HEK293T (cell line): Measurements from ENCODE around the gene PRAC1.
A peak's percentile ranks its signal among the peaks of the same experiment; 100 is the strongest.

ENCODE experiments used
- CTCF ChIA-PET: fragments of 350-600 bp; formaldehyde crosslinking; extraction: SDS; loops from one replicate; lab custom pipeline; 2021; ENCODE audit warnings: antibody characterized with exemption, inconsistent platforms; lab: Yijun Ruan, JAX
- POLR2A ChIA-PET: fragments of 350-600 bp; formaldehyde crosslinking; extraction: SDS; loops from one replicate; lab custom pipeline; 2020; ENCODE audit warnings: antibody characterized with exemption, inconsistent platforms; lab: Yijun Ruan, JAX
- DNase-seq: peaks from one replicate; pipeline ENCODE4 v3.0.0; 2012; ENCODE audit warnings: mixed read lengths; ENCODE audit errors: extremely low spot score
- ARNT ChIP-seq: fragments of 450-650 bp; IDR thresholded peaks from 2 replicates; pipeline ENCODE4 v1.6.1; 2017; ENCODE audit warnings: mild to moderate bottlenecking
- BHLHE40 ChIP-seq: fragments of 450-650 bp; IDR thresholded peaks from 2 replicates; pipeline ENCODE4 v1.6.1; 2016; ENCODE audit warnings: mild to moderate bottlenecking, moderate library complexity, borderline replicate concordance
- CTBP1 ChIP-seq: fragments of 450-650 bp; IDR thresholded peaks from 2 replicates; pipeline ENCODE4 v1.6.1; 2016; ENCODE audit warnings: borderline replicate concordance
- ELF4 ChIP-seq: fragments of 450-650 bp; IDR thresholded peaks from 2 replicates; pipeline ENCODE4 v1.6.1; 2017; ENCODE audit warnings: antibody characterized with exemption
- FOXA1 ChIP-seq: fragments of 450-650 bp; IDR thresholded peaks from 2 replicates; pipeline ENCODE4 v1.6.1; 2016; ENCODE audit warnings: mild to moderate bottlenecking
- FOXK2 ChIP-seq: fragments of 450-650 bp; IDR thresholded peaks from 2 replicates; pipeline ENCODE4 v1.6.1; 2016; ENCODE audit warnings: mild to moderate bottlenecking
- FOXM1 ChIP-seq: fragments of 450-650 bp; IDR thresholded peaks from 2 replicates; pipeline ENCODE4 v1.6.1; 2017; ENCODE audit warnings: mild to moderate bottlenecking, borderline replicate concordance
- HDGF ChIP-seq: fragments of 450-650 bp; IDR thresholded peaks from 2 replicates; pipeline ENCODE4 v1.6.1; 2017; ENCODE audit warnings: antibody characterized with exemption, borderline replicate concordance
- L3MBTL2 ChIP-seq: fragments of 450-650 bp; conservative IDR thresholded peaks from 2 replicates; pipeline ENCODE4 v1.6.1; 2016; ENCODE audit warnings: mild to moderate bottlenecking
- LEF1 ChIP-seq: fragments of 450-650 bp; IDR thresholded peaks from 2 replicates; pipeline ENCODE4 v1.6.1; 2017; ENCODE audit warnings: mild to moderate bottlenecking, borderline replicate concordance
- NFRKB ChIP-seq: fragments of 450-650 bp; IDR thresholded peaks from 2 replicates; pipeline ENCODE4 v1.6.1; 2016; ENCODE audit warnings: mild to moderate bottlenecking, moderate library complexity
- SP1 ChIP-seq: fragments of 450-650 bp; IDR thresholded peaks from 2 replicates; pipeline ENCODE4 v1.6.1; 2017
- SUZ12 ChIP-seq: fragments of 450-650 bp; IDR thresholded peaks from 2 replicates; pipeline ENCODE4 v1.6.1; 2016; ENCODE audit warnings: mild to moderate bottlenecking
- TARDBP ChIP-seq: fragments of 450-650 bp; IDR thresholded peaks from 2 replicates; pipeline ENCODE4 v1.6.1; 2016
- ZNF384 ChIP-seq: fragments of 450-650 bp; IDR thresholded peaks from 2 replicates; pipeline ENCODE4 v1.6.1; 2016
- TF ChIP-seq, protein P1 (sequence below): fragments of 450-650 bp; IDR thresholded peaks from 2 replicates; pipeline ENCODE4 v1.6.1; 2016

PRAC1 gene

DNA sequence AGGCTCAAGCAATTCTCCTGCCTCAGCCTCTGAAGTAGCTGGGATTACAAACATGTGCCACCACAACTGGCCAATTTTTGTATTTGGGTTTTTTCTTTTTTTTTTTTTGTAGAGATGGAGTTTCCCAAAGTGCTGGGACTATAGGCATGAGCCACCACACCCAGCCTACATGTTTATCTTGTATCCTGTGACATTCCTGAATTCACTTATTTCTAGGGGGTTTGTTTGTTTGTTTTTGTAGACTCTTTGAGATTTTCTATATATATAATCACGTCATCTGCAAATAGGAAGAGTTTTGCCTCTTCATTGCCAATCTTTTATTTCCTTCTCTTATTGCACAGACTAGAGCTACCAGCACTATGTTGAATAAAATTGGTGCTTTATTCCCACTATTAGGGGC is 29.1 kb downstream of the PRAC1 start:
- CTCF ChIA-PET, result interaction anchor here (0.8 kb wide), 1 partner anchor 13 kb away, joined by 4 read pairs; no protein-coding TSS in a partner anchor
- TF ChIP-seq ZNF384 (peak; percentile 54; the same call in 1 of the 2 replicates), ELF4 (no peak)
- POLR2A ChIA-PET, result interaction anchor here (0.7 kb wide), 1 partner anchor 14 kb away, joined by 3 read pairs; no protein-coding TSS in a partner anchor
- no peak for DNase-seq

DNA sequence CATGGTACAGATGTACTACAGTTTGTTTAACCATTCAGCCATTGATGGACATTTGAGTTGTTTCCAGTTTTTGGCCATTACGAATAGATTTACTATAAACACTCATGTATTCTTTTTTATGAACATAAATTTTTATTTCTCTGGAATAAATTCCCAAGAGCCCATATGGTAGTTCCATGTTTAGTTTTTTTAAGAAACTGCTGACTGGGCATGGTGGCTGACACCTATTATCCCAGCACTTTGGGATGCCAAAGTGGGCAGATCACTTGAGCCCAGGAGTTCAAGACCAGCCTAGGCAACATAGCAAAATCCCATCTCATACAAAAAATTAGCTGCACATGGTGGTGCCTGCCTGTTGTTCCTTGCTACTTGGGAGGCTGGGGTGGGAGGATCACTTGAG is 30.3 kb downstream of the PRAC1 start:
- POLR2A ChIA-PET, result no interaction called here
- DNase-seq, result no peak
- CTCF ChIA-PET, result interaction anchor here (0.6 kb wide), 1 partner anchor 11 kb away, joined by 3 read pairs; no protein-coding TSS in a partner anchor
- no peak for TF ChIP-seq FOXM1
- TF ChIP-seq ELF4, result no peak
- TF ChIP-seq FOXA1, result no peak

DNA sequence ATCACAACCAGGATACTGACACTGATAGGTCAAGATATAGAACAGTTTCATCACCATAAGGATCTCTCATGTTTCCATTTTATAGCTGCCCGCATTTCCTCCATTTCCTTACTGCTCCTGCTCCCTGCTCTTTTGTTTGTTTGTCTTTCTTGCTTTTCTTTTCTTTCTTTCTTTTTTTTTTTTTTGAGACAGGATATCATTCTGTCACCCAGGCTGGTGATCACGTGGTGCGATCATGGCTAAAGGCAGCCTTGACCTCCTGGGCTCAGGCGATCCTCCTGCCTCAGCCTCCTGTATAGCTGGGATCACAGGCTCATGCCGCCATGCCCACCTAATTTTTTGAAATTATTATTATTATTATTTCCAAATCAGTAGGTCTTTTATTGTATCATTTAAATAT is 31.7 kb downstream of the PRAC1 start:
- DNase-seq, result no peak
- POLR2A ChIA-PET, result no interaction called here
- CTCF ChIA-PET, result interaction anchor here (0.7 kb wide), 1 partner anchor 58 kb away, joined by 4 read pairs; no protein-coding TSS in a partner anchor
- TF ChIP-seq ELF4 (no peak), TARDBP (no peak), ZNF384 (peak; percentile 71), CTBP1 (no peak)

DNA sequence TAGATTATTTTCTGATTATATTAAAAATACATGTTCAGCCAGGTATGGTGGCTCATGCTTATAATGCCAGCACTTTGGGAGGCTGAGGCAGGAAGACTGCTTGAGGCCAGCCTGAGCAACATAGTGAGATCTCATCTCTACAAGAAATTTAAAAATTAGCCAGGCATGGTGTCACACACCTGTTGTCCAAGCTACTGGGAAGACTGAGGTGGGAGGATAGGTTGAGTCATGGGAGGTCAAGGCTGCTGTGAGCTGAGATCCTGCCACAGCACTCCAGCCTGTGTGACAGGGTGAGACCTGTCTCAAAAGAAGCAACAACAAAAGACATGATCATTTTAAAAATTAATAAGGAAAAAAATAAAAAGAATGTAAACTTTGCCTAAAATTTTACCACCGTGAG is 40.7 kb downstream of the PRAC1 start:
- POLR2A ChIA-PET, result interaction anchor here (0.9 kb wide), 1 partner anchor 47 kb away, joined by 3 read pairs; the partner anchor contains the start of gene HOXB13
- no peak for DNase-seq
- CTCF ChIA-PET, result interaction anchor here (0.8 to 6.2 kb wide), 5 partner anchors 10 to 197 kb away, joined by 3 to 82 read pairs (median 4); no protein-coding TSS in a partner anchor
- TF ChIP-seq HDGF (no peak), SP1 (no peak), L3MBTL2 (no peak), LEF1 (no peak), SUZ12 (no peak), FOXM1 (no peak), ARNT (no peak), NFRKB (no peak), FOXK2 (no peak), CTBP1 (no peak), ELF4 (no peak), FOXA1 (no peak)
- TF ChIP-seq, protein P1, sequence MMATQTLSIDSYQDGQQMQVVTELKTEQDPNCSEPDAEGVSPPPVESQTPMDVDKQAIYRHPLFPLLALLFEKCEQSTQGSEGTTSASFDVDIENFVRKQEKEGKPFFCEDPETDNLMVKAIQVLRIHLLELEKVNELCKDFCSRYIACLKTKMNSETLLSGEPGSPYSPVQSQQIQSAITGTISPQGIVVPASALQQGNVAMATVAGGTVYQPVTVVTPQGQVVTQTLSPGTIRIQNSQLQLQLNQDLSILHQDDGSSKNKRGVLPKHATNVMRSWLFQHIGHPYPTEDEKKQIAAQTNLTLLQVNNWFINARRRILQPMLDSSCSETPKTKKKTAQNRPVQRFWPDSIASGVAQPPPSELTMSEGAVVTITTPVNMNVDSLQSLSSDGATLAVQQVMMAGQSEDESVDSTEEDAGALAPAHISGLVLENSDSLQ, result no peak

DNA sequence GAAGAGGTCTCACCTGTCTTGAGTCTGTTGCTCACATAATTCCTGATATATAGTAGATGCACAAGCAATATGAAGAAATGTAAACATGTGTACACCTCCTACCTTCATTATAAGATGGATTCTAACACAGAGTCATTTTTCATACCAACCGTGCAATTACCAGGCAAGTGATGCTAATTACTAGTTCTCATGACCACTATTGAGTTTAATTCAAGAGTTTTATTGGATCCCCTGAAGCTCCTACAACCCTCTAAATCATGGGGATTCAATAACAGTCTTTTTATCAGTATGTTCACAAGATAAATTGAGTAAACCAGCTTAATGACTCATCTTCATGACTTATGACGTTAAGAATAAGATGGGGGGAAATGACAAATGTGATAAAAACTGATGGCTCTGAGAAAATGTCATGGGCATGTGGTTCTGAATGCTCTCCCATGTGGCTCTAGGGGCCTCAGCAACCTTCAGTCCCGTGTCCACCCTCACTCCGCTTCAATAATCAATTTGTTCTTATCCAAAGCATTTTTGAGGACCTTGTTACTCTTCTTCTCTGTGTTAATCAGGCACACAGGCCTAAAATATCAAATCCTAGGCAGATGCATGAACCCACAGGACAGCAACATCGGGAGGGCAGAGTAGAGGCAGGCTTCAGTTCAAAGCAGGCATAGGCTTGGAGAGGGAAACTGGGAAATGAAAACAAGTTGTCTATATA is 42.8 kb downstream of the PRAC1 start:
- no peak for DNase-seq
- no peak for TF ChIP-seq SUZ12
- TF ChIP-seq FOXM1, result no peak
- no peak for TF ChIP-seq TARDBP
- no peak for TF ChIP-seq NFRKB
- TF ChIP-seq, protein P1, result no peak
- no peak for TF ChIP-seq ELF4
- no peak for TF ChIP-seq BHLHE40
- CTCF ChIA-PET, result interaction anchor here (0.6 to 6.2 kb wide), 24 partner anchors 8 to 213 kb away, joined by 3 to 82 read pairs (median 5); partner anchors contain the start of genes ATP5MC1 and HOXB13
- POLR2A ChIA-PET, result interaction anchor here (1.6 to 1.9 kb wide), 3 partner anchors 45 to 111 kb away, joined by 8 to 12 read pairs (median 10); partner anchors contain the start of genes HOXB13 and PRAC2

DNA sequence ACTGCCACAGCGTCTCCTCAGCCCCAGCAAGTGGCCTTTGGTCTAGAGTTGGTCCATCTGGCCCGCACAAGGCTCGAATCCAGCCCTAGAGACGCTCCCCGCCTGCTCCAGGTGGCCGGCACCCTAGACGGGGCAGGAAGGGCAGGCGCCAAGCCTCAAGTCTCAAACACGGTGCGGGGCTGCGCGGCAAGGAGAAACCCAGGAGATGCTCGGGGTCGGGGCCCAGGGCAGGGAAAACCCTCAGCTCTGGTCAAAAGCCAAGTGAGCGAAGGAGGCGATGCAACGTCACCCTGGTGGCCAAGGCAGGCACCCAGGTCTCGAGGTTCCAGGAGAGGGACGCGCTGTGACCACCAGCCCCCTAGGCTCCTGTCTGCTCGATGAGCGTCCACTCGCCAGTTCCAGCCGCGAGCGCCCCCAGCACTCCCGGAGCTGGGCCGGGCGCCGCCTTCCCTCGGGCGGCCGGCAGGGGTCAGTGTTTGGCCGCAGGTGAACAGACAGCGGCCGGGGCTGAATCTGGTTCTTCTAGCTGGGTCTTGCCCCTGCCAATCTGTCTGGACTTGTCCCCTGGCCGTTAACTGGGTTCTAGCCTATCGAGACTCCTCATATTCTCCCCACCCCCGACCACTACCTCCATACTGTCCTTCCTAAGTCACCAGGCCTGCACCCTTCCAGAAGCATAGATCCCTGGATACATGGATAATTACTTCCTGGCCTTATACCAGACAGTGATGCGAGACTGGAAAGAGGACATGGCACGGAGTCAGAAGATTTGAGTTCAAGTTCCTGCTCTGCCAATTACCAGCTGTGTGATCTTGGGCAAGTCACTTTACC is 44.0 kb downstream of the PRAC1 start:
- DNase-seq, result peak; percentile 89
- ChIA-PET CTCF (interaction anchor here (0.5 to 6.2 kb wide), 31 partner anchors 10 to 1085 kb away, joined by 3 to 82 read pairs (median 4); partner anchors contain the start of genes ATP5MC1, FAM117A and HOXB13), POLR2A (interaction anchor here (0.8 to 1.9 kb wide), 6 partner anchors 40 to 214 kb away, joined by 3 to 12 read pairs (median 6); partner anchors contain the start of genes ATP5MC1, HOXB13 and PRAC2)
- TF ChIP-seq, protein P1, result peak; percentile 70
- TF ChIP-seq ELF4, result no peak
